HG03460 (cell line): ENCODE results near the gene RASAL2.
A peak's percentile ranks its signal among the peaks of the same experiment; 100 is the strongest.

Source experiments
- ATAC-seq: cut with Tn5 transposase; IDR thresholded peaks from one replicate; pipeline ENCODE4 v1.9.1; 2021; ENCODE audit not compliant: unreplicated experiment

RASAL2 gene

DNA sequence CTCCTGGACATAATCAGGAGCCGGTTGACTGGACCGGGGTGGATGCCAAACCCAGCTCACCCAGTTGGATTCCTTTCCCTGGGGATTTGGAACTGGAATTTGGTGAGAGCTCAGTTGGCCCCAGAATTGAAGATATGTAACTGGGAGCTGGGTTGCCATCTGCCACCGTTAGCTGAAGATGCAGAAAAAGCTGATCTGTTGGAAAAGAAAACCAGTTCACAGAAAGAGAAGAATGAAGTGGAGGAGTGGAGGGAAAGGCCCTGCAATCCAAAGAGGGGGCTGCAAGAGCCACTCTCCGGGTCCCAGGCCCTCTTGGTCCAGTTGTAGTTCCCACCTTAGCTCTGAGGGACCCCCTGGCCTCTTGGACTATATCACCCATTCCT lies 435.0 kb downstream of the RASAL2 start:
- ATAC-seq, result no peak

- ATAC-seq, result no peak
Measured at GRCh38 chr1:178529364-178530036, 435.6 kb downstream of the RASAL2 start.

DNA sequence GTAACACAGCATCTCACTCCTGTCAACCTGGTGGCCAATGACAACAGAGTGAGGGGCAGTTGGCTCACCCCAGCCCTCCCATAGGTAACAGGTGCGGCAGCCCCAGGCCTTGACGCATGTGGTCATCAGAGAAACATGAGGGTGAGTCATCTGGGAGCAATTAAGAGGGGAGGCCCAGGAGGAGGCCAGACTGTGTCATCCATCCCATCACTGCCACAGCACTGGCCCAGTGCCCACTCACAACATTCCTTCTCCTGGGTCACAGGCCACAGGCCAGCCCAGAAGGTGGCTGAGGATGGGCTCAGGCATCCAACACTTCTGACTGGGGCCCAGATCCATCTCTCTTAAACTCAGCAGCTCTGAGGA lies 436.1 kb downstream of the RASAL2 start:
- ATAC-seq, result no peak

DNA sequence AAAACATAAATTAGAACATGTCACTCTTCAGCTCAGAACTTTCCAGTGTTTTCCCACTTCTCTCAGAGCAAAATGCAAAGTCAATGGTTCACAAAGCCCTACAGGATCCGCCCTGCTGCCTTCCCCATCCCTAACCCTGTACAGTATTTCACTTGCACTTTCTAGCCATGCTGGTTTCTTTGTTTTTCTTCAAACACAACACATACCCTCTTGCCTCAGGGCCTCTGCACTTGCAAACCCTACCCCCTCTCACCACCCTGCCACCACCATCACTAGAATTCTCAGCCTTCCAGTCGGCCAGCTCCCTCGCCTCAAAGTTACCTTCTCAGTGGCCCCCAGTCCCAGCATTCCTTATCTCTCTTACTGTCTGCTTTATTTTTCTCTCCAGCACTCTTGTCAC lies 436.6 kb downstream of the RASAL2 start:
- ATAC-seq, result no peak

GRCh38 chr1:178531887-178532286 lies 438.0 kb downstream of the RASAL2 start:
- peak; percentile 18 for ATAC-seq

DNA sequence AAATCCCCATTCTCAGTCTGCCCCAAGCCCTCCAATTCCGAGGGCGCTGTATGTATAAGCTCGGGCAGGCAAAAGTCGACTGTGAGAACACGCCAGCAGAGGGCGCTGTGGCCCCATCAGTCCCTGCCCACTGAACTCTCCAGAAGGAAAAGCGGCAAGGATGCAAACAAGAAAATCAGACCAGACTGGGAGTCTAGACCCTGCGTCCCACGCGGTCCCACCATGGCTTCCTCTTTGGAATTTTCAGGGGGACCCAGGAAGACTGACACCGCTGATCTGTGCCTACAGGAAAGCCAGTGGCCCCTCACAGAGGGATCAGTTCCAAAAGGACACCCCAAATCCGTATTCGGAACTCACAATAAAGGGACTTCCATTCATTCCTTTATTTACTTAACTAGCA lies 438.5 kb downstream of the RASAL2 start:
- peak; percentile 85 for ATAC-seq

- ATAC-seq, result no peak
Measured at GRCh38 chr1:178533121-178533946, 439.4 kb downstream of the RASAL2 start.
